SK-N-MC (cell line): ENCODE results near the gene KIF26A.

ENCODE experiments used
- EZH2 ChIP-seq: fragments of 200-600 bp; sonication (generic); IDR thresholded peaks from one replicate; pipeline ENCODE4 v1.6.1; 2017; ENCODE audit warnings: antibody characterized with exemption
- FOXP2 ChIP-seq: optimal IDR thresholded peaks from 2 replicates; pipeline ENCODE3; 2011; ENCODE audit warnings: mild to moderate bottlenecking, moderate library complexity; ENCODE audit not compliant: insufficient read depth; ENCODE audit errors: extremely low read length, control extremely low read depth
- POLR2AphosphoS5 ChIP-seq: IDR thresholded peaks from 2 replicates; pipeline ENCODE4 v1.6.1; 2012; ENCODE audit warnings: mild to moderate bottlenecking, low read depth, low read length, borderline replicate concordance

GRCh38 chr14:104226421-104227383 lies 88.3 kb downstream of the KIF26A start:
- TF ChIP-seq EZH2, result no peak
- TF ChIP-seq POLR2AphosphoS5, result no peak
- no peak for TF ChIP-seq FOXP2
